RKO (cell line): Measurements from ENCODE around the gene OPCML.

Source experiments
- DNase-seq: peaks from one replicate; pipeline ENCODE4 v3.0.0-alpha.2; 2016; ENCODE audit warnings: low spot score

The OPCML gene

DNA sequence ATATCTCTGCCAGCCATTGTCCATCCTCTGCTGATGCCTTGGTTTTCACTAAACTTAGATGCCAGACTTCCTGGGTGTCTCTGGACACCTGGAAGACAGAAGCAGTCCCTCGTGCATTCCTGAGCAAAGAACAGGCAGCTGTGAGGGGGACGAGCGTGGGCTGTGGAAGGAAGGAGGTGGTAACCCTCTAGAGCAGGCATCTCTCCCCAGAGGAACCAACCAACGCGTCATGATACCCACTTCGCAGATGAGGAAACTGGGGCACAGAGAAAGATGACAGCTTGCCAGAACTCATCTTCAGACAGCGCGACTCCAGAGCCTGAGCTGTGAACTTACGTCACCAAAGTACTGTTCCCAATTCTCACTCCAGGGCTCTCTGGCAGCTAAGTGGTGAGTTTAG, 123.4 kb downstream of the OPCML start:
- no peak for DNase-seq

GRCh38 chr11:133408402-133408801, 123.9 kb downstream of the OPCML start:
- no peak for DNase-seq

GRCh38 chr11:133406489-133406888, 125.8 kb downstream of the OPCML start:
- DNase-seq, result no peak

DNA sequence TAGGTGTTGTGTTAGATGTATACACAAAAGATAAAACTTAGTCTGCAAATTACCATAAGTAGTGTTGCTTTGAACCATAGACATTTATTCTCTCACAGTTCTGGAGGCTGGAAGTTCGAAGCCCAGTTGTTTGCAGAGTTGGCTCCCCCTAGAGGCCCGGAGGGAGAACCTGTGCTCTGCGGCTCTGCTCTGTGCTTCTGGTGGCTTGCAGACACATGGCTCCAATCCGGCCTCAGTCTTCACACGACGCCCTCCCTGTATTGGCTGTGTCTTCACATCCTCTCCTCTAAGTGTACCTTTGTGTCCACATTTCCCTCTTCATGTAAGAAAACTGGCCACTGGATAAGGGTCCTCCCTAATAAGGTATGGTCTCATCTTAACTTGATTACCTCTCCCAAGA, 128.4 kb downstream of the OPCML start:
- DNase-seq, result peak; percentile 45

GRCh38 chr11:133402551-133402950, 129.8 kb downstream of the OPCML start:
- DNase-seq, result no peak

GRCh38 chr11:133399855-133400625, 132.3 kb downstream of the OPCML start:
- DNase-seq, result no peak

GRCh38 chr11:133399294-133399693, 133.0 kb downstream of the OPCML start:
- DNase-seq, result no peak

GRCh38 chr11:133390803-133391202, 141.5 kb downstream of the OPCML start:
- DNase-seq, result no peak

DNA sequence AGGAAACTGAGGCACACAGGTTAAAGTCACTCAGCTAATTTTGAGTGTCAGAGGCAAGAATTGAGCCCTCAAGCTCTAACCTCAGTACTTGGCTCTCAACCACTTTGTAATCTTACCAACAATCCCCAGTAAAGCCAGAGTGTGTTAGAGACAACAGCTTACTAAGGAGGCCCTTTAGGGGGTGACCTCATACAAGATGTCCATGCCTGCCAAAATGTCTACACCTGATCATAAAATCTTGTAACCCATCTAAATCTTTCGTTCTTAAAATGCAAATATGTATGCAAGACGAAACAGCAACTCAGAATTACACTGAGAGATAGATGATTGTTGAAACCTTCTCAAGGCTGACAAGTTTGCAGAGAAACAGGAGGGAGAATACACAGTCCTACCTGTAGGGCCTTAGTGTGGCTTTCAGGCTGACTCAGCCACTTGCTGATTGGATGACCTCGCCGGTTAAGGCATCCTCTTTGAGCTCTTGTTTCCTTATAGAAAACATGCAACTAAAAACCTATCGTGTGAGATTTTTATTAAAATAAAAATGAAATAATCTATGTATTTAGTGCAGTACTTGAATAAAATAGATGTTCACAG, 143.2 kb downstream of the OPCML start:
- DNase-seq, result no peak

GRCh38 chr11:133388260-133388659, 144.0 kb downstream of the OPCML start:
- DNase-seq, result no peak

DNA sequence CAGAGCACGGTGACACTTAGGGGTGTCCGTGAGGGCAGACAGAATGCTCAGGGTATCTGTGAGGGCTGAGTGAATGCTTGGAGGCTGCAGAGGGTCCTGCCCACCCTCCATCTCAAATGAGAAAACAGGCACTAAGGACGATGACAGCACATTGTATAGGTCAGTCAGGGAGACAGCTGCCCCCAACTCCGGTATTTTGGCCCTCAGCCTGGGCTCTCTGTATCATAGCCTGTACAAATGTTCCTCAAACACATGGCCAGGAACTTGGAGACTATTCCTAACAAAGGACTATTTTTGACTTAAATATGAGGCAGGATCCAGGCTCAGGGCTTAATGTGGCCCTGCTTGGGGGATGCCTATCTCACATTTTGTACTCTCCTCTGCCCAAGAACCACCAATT, 145.4 kb downstream of the OPCML start:
- DNase-seq, result no peak

DNA sequence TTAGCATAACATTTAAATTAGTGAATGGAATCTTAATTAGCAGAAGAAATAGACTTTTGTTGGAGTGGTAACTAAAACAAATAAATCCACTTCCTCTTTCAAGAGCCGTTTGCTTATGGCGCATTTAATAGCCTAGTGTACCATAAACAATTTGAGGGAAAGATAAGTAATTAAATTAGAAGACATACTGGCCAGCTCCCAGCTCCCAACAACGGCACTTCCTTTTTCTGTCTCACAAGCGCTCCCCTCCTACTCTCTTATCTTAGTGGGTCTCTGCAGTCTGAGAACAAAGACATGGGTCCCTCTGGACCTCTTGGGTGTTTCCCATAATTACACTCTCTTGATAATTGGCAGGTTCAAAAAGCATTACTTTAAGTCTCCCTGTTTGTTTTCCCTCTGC, 146.0 kb downstream of the OPCML start:
- DNase-seq, result no peak

DNA sequence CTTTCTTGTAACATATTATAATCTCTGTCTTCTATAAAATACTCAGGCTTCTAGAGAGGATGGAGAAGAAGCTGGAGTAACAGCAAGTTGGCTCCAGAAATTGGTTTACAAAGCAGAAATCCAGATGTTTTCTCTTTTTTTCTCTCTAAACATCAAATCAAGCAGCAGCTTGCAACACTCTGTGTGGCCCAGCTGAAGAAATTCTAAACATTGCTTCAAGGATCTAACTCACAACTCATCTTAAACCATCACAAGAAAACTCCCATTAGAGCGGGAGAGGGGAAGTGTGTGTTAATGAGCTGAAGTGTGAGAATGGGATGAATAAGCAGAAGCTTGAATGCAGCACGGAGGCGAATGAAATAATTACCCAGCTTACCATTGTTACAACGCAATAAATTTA, 146.5 kb downstream of the OPCML start:
- no peak for DNase-seq

- no peak for DNase-seq
Observed at GRCh38 chr11:133384731-133385130, 147.6 kb downstream of the OPCML start.

DNA sequence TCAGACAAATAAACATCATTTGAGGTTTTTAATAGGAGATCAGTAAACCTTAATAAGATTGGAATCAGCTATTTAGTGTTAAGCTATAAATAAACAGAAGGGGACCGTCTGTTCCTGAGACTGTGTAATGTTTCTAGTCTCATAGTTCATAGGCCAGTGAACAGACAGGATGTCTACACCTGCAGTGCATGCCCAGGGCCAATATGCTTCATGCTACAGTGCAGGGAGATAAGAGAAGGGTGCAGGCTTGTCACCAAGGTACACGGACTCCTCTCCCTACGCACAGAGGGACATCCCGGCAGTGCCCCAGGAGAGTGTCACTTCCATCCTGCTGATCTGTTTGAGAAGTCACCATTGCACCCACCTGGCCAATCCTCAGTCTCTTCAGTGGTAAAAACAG, 148.6 kb downstream of the OPCML start:
- no peak for DNase-seq

GRCh38 chr11:133383201-133383600, 149.1 kb downstream of the OPCML start:
- DNase-seq, result no peak

DNA sequence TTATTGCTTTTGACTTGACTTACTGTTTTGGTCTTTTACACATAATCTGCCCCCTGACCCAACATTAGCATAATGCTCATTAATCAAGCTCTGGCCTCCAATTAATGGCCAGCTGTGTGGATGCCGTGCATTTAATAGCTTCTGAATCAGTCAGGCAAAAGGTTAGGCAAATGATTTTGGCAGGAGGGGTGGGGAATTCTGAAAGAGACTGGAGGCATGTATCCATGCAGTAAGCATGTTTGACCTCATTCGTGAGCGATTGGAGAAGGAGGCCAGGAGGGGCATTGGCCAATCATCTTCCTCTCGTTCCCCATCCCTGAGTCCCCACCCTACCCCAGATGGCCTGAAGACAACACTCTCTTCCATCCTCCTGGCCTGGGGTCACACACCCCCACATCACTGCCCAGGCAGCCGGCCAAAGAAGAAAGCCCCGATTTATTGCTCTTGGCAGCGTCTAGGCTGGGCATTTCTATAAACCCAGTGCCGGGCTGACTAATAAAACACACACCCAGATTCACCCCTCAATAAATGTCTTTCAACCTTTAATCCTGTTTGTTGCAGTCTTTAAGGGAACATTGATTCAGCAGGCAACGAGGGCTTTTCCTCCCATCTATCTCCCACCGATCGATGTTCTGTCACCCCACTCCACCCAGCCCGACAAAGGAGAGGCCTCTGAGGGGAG, 150.0 kb downstream of the OPCML start:
- no peak for DNase-seq

DNA sequence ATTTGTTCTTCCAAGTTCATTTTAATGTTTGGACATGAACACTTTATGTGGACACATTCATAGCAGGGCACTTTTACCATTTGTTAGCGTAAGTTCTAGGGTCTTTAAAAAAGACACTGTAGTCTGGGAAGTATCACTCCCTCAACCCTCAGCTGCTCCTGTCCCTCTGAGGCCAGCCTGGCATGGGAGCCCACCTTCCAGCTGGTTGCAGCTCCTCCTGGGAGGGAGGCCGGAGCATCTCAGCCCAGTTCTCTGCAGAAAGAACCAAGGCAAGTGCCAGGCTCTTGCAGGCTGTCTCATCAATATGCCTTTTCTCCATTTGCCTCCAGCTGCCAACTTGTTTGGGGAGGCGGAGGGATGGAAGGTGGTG, 150.6 kb downstream of the OPCML start:
- DNase-seq, result no peak

- no peak for DNase-seq
Observed at GRCh38 chr11:133366147-133366546, 166.2 kb downstream of the OPCML start.

DNA sequence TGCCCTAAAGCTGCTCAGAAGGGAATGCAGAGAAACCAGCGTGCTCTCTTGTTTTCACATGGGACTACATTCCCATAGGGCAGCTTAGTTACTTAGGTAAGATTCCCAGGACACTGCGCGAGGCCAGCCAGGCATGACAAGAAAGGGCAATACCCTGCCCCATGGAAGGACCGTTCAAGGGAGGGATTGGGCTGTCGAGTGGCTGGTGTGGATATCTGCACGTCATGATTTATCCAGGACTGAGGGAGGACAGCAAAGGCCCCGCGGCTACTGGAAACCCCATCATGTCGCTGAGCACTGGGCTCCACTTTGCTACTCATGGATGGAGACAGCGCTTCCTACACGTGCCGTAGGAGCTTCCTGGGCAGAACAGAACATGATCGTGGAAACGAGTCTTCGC, 169.4 kb downstream of the OPCML start:
- no peak for DNase-seq

DNA sequence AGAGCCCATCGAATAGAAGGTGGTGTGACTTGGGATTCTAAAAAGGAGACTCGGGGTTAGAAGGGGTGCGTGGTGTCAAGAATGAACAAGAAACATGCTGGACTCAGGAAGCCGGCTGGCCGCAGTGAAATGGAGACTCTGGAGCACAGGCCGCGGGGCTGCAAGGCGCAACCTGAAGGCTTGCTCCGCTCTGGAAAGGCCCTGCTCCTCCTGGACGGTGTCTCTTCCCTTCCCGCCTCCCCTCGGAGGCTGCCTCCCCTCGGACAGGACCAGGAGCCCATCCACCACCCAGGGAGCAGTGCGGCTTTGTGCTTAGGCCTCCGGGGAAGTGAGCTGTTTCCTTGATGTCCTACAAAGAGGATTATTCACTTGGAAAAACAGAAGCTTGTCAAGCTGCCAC, 170.1 kb downstream of the OPCML start:
- DNase-seq, result no peak

DNA sequence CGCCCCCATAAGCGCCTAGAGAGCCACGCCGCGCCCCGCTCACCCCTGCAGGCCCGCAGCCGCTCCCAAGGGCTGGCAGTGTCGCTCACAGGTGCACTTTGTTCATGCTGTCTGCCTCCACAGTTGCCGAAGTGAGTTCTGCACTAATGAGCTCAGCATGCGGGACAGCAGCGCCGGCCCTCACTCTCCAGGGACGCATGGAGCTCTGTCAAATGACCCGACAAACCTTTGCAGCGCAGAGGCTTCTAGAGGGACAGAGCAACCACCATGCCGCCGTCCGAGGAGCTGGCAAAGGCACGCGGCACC, 170.7 kb downstream of the OPCML start:
- no peak for DNase-seq

DNA sequence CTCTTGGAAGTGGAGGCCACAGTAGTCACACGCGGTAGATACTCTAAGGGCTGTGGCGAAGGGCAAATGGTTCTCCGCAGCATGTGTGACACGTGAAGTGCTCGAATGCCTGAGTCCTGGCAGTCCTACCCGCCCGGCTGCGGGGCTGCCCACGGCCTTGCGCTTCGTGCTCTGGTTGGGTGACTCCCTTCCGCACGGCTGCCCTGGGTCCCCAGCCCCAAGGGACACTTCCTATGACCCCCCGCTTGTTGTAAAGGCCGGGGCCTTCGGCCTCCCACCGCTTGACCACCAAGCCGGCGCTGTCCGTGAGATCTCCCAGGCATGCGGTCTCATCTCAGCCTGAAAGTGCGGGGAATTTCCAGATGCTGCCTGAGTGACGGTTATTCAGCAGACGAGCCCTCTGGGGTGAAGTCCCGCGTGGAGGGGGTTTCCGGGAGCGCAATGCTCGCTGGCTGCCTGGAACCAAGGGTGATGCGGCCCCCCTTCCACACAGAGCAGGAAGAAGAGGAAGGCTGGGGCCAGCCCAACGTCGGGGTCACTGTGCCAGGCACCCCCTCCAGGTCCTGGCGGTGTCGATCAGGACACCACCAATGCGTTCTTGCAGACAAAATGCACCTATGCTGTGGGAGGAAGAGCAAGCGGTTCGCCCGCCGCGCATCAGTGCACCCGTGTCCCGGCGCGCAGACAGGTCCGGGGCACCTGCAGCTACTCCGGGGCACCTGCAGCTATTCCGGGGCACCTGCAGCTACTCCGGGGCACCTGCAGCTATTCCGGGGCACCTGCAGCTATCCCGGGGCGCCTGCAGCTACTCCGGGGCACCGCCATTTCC, 171.2 kb downstream of the OPCML start:
- DNase-seq, result no peak
